Fibroblast of the aortic adventitia (primary cell): Measurements from ENCODE around the gene SCEL. TPM values are rescaled to one million over a fixed set of nuclear protein-coding genes. Genes with fewer than 3 reads are reported as not detected.

Experiments used
- DNase-seq: peaks from one replicate; pipeline ENCODE4 v3.0.0-alpha.2; 2010; ENCODE audit warnings: low read depth
- H3K4me3 ChIP-seq: 2 replicates; pipeline ENCODE4 v1.5.1; 2011; ENCODE audit warnings: low read depth, mild to moderate bottlenecking, control low read depth, low read length, moderate library complexity
- CTCF ChIP-seq: IDR thresholded peaks from 2 replicates; pipeline ENCODE4 v1.5.1; 2011; ENCODE audit warnings: mild to moderate bottlenecking, low read length, control low read depth, inconsistent platforms; ENCODE audit not compliant: insufficient read depth
- total RNA-seq: library from RNA; depleted of rRNA; stranded (reverse); fragments of >200 nt; gene quantifications from 2 replicates; pipeline ENCODE4 v1.2.3, GENCODE V29; 2012; ENCODE audit warnings: low replicate concordance

The SCEL gene
- total RNA-seq, 1 donor = not detected

- H3K4me3 ChIP-seq = no peak overlapping the region
- no peak for TF ChIP-seq CTCF
- no peak for DNase-seq
These were observed 12.6 kb downstream of the SCEL start for GRCh38 chr13:77548095-77548494.

- no peak for TF ChIP-seq CTCF
- no peak overlapping the region for H3K4me3 ChIP-seq
- no peak for DNase-seq
These were observed 13.1 kb downstream of the SCEL start for GRCh38 chr13:77548594-77548993.

- H3K4me3 ChIP-seq = no peak overlapping the region
- TF ChIP-seq CTCF = no peak
- DNase-seq = no peak
These were observed 18.6 kb downstream of the SCEL start for GRCh38 chr13:77554069-77554468.

- no peak for TF ChIP-seq CTCF
- DNase-seq = no peak
- no peak overlapping the region for H3K4me3 ChIP-seq
These were observed 19.7 kb downstream of the SCEL start for GRCh38 chr13:77555246-77555645.

- no peak for DNase-seq
- TF ChIP-seq CTCF = no peak
These were observed 22.5 kb downstream of the SCEL start for GRCh38 chr13:77558016-77558415.

GRCh38 chr13:77563111-77563510 is 27.6 kb downstream of the SCEL start:
- peak; percentile 45 for DNase-seq
- H3K4me3 ChIP-seq = no peak overlapping the region
- TF ChIP-seq CTCF = no peak

More at GRCh38 chr13:77558016-77558415, 22.5 kb downstream of the SCEL start:
- H3K4me3 ChIP-seq = no peak overlapping the region

- peak; percentile 59 for DNase-seq
- H3K4me3 ChIP-seq = no peak overlapping the region
- peak; percentile 55 for TF ChIP-seq CTCF
These were observed 30.1 kb downstream of the SCEL start for GRCh38 chr13:77565635-77566034.
